HG03103 (cell line): Measurements from ENCODE around the gene SERGEF.

Experiments used
- ATAC-seq: cut with Tn5 transposase; IDR thresholded peaks from one replicate; pipeline ENCODE4 v1.9.1; 2021; ENCODE audit warnings: low read depth; ENCODE audit not compliant: unreplicated experiment

Gene SERGEF

GRCh38 chr11:17775035-17775348 is 237.9 kb downstream of the SERGEF start:
- ATAC-seq = no peak

DNA sequence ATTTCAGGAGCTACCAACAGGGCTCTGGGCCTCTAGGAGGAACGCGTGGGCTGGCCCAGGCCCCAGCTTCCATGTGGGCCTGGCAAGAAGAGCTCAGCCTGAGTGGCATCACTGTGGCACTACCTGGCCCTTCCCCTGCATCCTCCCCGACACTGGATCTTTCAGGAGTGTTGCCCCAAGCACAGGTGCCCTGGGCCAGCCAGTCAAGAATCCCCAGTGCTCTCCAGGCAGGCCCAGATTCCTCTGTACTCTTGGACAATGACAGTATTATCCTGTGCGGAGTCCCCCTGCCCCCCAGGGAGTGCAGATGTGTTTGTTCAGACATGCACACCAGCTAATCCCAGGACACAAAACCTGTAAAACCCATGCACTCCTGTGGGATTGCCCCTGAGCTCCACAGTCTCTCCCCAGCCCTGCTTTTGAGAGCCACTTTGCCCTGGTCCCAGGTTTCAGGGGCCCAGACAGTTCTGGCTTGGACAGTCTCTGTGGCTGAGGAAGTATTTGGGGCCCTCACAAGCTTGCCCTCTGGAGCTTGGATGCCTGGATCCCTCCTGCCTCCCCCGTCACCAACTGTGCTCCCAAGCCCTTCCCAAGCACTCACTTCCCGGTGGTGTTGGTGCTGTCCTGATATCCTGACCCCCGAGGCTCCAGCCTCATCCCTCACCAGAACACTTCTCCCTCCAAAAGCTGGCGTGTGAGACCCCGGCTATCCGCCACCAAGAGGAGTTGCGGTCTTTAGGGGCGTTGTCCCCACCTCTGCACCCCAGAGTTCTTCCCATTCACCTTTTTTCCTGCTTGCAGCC is 238.4 kb downstream of the SERGEF start:
- ATAC-seq = no peak

DNA sequence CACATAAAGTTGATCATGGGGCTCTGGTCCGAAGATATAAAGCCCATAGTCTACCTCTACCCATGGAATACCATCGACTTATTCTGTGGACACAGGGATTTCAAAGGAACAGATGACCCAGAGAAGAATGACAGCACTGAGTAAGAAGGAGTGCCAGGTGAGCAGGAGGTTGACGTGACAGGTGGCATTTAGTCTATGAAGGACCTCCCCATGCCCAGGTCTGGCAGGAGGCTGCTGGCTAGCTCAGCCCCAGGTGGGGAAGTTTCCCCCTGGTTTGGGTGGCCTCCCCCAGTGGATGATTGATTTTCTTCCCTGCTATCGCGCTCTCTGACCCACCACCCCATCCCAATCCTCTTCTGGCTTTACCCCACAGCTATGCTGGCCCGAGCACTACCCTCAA is 239.2 kb downstream of the SERGEF start:
- ATAC-seq = no peak

DNA sequence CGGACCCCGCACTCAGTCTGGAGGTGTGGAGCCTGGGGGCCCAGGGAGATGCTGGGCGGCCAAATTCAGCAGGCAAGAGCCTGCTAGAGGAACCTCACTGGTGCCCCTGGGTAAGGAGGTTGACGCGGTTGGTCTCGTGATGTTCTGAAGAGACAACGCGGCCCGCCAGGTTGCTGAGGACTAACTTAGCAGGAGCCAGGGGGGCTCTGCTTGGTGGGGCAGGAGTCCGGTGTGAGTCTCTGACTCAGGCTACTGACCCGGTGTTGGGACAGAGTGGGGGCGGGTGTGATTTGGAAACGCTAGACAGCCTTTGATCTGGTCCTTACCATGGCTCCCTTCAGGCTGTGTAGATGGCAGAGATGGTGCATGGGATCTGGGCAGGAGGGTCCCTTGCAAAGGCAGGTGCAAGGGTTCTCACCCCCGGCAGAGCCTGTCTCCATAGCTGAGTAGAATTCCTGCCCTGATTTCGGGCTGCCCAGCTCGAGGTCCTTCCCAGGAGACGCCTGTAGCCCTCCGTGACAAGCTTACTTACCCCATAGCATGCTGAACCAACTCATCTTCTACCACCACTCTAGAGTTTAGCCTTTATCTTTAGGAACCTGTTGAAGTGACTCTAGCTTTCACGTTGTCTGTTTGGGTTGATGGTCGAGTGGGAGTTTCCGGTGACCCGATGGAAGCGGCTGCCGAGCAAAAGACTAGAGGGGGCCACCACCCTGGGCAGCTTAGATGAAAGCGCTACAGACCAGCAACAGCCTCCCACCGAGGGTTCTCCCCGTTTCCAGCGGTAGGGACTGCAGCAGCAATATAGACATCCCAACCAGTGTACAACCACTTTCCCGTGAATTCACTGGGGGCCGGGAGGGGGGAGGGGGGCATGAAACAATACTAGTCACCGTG is 239.9 kb downstream of the SERGEF start:
- no peak for ATAC-seq

DNA sequence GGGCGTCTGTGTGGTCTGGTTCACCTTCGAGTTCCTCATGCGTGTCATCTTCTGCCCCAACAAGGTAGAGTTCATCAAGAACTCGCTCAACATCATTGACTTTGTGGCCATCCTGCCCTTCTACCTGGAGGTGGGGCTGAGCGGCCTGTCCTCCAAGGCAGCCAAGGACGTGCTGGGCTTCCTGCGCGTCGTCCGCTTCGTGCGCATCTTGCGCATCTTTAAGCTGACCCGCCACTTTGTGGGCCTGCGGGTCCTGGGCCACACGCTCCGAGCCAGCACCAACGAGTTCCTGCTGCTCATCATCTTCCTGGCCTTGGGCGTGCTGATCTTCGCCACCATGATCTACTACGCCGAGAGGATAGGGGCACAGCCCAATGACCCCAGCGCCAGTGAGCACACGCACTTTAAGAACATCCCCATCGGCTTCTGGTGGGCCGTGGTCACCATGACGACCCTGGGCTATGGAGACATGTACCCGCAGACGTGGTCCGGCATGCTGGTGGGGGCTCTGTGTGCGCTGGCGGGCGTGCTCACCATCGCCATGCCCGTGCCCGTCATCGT is 240.9 kb downstream of the SERGEF start:
- ATAC-seq = no peak

GRCh38 chr11:17771415-17771814 is 241.4 kb downstream of the SERGEF start:
- no peak for ATAC-seq

DNA sequence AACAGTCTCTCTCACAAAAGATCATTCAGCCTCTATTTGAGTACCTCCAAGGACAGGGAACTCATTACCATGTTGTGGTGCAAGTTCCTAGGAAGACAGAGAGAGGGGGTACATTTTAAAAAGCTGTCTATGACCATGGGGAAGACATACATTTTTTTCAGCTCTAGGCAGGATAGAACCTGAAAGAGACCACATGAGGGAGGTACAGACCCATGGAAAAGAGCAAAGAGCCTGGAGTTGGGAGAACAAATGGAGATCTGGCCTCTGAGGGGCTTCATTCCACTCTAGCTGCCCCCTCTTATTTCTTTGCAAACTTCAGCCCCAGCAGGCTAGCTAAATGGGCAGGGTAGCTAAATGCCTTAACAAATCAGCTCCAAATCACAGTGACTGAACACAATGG is 241.9 kb downstream of the SERGEF start:
- ATAC-seq = no peak

DNA sequence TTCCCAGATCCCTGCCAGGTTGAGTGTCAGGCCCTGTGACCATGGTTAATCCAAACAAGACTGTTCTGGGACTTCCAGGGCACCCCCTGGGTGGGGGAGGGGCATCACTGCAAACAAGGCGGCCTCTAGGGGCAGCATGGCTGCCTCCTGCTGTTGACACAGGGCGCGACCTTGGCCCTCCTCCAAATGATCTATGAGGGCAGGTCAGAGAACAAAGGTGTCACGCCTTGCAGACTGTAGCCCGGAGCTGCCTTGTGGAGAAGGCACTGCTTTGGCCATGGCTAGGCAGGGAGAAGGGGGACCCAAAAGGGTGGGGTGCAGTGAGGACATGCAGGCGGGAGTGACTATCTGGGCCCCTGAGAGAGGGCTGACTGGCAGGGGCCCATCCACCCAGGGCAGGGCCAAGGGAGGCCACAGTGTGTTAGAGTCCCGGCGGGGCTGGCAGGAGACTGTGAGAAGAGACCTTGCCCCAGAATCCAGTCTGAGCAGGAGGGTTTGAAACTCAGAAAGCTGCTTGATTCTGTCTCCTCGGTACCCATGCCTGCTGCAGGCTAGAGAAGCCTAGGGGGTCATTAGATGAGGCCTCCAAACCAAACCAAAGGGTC is 242.7 kb downstream of the SERGEF start:
- no peak for ATAC-seq

DNA sequence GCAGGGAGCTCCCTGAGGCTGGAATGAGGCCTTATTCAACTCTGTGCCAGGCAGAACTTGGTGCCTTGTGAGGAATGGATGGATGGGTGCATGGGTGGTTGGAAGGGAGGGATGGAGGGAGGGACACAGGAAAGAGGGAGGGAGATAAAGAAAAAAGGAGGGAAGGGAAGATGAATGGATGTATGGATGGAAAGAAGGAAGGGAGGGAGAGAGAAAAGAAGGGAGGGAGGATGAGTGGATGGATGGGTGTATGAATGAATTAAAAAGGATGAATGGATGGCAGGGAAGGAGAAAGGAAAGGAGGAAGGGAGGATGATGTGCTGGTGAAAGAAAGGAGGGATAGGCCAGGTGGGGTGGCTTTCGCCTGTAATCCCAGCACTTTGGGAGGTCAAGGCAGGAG is 243.6 kb downstream of the SERGEF start:
- no peak for ATAC-seq

GRCh38 chr11:17768547-17768946 is 244.3 kb downstream of the SERGEF start:
- ATAC-seq = no peak

DNA sequence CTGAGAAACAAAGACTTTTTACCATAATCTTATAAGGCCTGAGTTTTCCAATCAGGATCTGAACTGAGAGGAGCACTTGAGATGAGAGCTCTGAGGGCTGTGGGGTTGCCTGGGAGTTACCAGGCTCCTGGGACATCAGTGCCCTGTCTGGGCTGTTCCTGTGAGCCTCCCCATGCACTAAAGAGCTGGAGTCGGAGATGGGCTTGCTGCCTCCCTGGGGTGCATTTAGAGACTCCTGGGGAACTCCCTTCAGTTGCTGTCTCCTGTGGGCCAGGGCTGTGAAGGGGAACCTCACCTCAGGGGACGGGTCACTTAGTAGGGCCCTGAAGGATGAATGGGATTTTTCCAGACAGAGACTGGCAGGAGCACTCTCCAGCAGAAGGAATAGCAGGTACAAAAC is 244.9 kb downstream of the SERGEF start:
- ATAC-seq = no peak

DNA sequence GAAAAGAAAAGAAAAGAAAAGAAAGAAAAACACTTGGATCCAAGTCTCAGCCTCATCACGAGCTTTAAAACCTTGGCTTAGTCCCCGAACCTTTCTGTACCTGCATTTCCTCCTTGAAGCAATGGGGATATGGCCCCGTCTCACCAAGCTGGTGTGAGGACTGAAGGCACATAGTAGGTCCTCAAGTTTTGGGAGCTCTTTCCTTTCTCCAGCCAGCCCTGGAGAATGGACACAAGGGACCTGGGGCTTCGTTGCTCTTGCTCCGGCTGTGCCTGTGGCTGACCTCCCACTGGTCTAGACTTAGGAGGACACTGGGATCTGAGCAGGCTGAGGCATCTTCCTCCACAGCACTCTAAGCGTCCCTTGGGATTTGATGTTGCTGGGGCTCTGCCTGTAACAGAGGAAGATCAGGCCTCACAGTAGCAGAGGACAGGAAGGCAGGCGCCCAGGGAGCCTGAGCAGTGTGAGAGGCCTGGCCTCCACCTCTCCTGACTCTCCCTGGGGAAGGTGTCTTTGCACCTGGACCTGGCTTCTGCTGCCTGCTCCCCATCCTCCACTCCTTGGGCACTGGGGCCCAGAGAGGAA is 245.5 kb downstream of the SERGEF start:
- no peak for ATAC-seq

DNA sequence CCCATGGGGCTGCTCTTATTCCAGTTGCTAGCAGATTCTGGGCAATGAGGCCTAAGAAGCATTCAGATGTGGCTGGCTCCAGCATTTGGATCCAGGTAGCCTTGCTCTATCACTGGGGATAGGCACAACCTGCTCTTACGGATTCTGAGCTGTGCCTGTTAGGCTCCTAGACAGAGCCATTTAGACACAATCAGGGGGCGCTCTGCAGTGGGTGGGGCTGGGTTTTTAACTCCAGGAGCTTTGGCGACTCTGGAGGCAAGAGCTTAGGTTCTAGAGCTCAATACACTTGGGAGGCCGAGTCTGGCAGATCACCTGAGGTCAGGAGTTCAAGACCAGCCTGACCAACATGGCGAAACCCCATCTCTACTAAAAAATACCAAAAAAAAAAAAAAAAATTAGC is 246.3 kb downstream of the SERGEF start:
- no peak for ATAC-seq

GRCh38 chr11:17766073-17766359 is 246.8 kb downstream of the SERGEF start:
- ATAC-seq = no peak

DNA sequence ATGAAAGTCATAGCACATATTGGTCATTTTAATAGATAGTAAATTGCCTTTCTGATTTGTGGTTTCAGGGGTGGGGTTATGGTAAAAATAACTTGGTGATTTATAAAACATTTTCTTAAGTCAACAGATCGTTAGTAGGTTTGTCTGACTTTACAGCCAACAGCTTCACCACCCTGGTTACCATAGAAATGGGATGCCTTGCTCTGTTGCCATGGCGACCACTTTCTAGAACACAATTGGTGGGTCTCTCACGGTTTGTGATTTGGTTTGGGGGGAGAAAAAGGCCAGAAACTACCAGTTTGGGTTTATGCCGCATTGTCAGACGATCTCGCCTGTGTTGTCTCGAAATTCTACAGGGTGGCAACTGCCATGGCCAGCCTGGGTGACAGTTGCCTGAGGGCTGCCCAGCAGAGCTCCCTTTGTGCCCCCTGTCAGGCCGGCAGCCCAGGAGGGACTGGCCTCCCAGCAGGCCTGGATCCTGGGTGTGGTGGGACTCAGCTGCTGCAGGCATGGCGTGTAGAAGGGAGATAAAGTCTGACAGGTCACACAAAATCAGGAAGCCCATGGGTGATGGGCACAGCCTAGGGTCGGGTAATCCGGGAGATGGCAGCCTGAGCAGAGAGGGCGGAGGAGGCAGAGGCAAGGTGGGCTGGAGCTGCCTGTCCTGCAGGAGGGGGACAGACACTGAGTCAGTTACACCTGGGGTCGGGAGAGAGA is 247.3 kb downstream of the SERGEF start:
- ATAC-seq = no peak

- ATAC-seq = no peak
Observed at GRCh38 chr11:17764446-17765218, 248.2 kb downstream of the SERGEF start.

DNA sequence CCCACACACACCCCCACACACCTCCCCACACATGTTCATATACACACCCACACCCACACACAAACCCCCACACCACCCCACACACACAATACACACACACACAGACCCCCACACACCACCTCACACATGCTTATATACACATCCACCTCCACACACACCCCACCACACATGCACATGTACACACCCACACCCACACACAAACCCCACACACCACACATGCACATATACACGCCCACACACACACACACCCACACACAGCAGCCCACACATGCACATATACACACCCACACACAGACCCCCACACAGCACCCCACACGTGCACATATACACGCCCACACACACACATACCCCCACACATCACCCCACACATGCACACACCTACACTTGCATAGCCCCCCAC is 249.1 kb downstream of the SERGEF start:
- ATAC-seq = no peak

DNA sequence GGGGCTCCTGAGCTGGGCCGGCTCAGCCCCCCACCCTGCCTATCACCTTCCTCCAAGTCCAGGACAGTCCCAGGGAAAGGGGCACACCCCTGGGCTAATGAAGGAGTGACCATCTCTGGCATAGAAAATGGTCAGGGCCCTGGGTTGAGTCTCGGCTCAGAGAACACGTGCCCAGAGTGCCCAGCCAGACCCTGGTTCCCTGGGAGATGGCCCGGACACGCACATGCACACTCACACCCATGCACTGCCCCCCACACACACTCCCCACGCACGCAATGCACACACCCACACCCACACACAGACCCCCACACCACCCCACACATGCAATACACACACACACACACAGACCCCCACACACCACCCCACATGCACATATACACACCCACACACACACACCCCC is 249.6 kb downstream of the SERGEF start:
- no peak for ATAC-seq

- ATAC-seq = no peak
Observed at GRCh38 chr11:17762309-17762974, 250.4 kb downstream of the SERGEF start.
